ENCODE data around the gene ASTL. TPM values are rescaled to one million over a fixed set of nuclear protein-coding genes. Genes with fewer than 3 reads are reported as not detected.

ASTL gene
- total and polyA plus RNA-seq, 4 donors: 0.57 to 0.62 TPM; not detected in 2

DNA sequence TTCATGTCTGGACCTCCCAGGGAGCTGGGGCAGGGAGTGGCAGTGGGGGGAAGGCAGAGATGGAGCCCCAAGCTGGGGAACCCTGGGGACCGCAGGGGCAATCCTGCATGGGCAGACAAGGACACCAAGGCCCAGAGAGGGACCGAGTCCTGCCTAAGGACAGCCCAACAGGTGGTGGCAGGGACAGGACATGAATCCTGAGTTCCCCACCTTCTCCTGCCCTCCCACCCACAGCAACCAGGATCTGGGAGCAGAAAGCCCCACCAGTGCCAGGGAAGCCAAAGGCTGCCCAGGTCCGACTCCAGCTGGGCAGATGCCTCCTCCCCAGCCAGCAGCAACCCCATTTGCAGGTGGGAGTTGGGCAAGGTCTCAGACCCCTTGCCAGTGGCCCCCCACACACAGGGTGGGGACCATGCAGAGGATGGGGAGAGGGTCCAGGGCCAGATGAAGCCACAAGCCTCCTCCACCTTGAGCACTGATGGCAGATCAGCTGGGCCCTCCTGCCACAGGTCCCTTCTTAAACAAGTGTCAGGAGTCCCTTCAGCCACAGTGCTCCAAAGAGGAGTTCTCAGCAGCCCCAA, 28.3 kb downstream of the ASTL start:
- intact Hi-C loops (cut with DNase I): loop anchor here in 1 of 2 donors (10.0 kb wide), 1 partner anchor 105 kb away; no protein-coding TSS in a partner anchor
- peak; percentile 30 to 55 for DNase-seq

DNA sequence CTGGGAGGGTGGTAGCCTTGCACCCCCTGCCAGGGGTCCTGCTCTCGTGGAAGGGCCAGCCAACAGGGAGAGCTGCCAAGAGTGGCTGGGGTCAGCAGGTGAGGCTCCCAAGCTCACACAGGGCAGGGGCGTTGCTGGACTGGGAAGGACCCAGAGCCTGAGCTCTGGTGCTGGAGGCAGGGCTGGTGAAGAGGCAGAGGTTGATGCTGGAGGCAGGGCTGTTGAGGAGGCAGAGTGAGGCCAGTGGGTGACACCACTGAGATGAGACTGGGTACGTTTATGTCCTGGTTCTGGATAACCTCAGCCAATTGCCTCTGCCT, 29.0 kb downstream of the ASTL start:
- no peak overlapping the region for H3K27ac ChIP-seq (ENCODE audit: low read depth in 1 of 2, low read length in 2 of 2)
- H3K4me1 ChIP-seq (ENCODE audit: control insufficient read depth in 1 of 2, insufficient read depth in 2 of 2, low read length in 2 of 2): no peaks in the 10 kb centered on the region
- 31 to 49% methylated on average over 3 of the region's 3 CpGs for WGBS, 2 donors
- no peak for DNase-seq
- ATAC-seq (ENCODE audit: low FRiP score): no peak
- intact Hi-C loops (cut with DNase I): no loop called here
- H3K27me3 ChIP-seq (ENCODE audit: control insufficient read depth in 1 of 2, insufficient read depth in 2 of 2, low read length in 1 of 2): no peaks in the 10 kb centered on the region
- no peak overlapping the region for H3K4me3 ChIP-seq (ENCODE audit: low read length in 2 of 2)
- no peaks in the 10 kb centered on the region for H3K36me3 ChIP-seq (ENCODE audit: control insufficient read depth in 1 of 2, insufficient read depth in 2 of 2, low read length in 1 of 2)
- peaks cover 9% of the 10 kb centered on the region for H3K9me3 ChIP-seq (ENCODE audit: control insufficient read depth, low read length)

More for the DNA sequence above, 28.3 kb downstream of the ASTL start:
- Histone ChIP-seq H3K9me3 (ENCODE audit: control insufficient read depth, low read length) (peaks cover 9% of the 10 kb centered on the region), H3K27ac (ENCODE audit: low read depth in 1 of 2, low read length in 2 of 2) (no peak overlapping the region), H3K27me3 (ENCODE audit: control insufficient read depth in 1 of 2, insufficient read depth in 2 of 2, low read length in 1 of 2) (no peaks in the 10 kb centered on the region), H3K36me3 (ENCODE audit: control insufficient read depth in 1 of 2, insufficient read depth in 2 of 2, low read length in 1 of 2) (no peaks in the 10 kb centered on the region), H3K4me3 (ENCODE audit: low read length in 2 of 2) (no peak overlapping the region), H3K4me1 (ENCODE audit: control insufficient read depth in 1 of 2, insufficient read depth in 2 of 2, low read length in 2 of 2) (no peaks in the 10 kb centered on the region)
- 95 to 97% methylated on average over 3 of the region's 3 CpGs for WGBS, 2 donors
- ATAC-seq (ENCODE audit: low FRiP score): no peak

- Histone ChIP-seq H3K4me1 (ENCODE audit: control insufficient read depth in 1 of 2, insufficient read depth in 2 of 2, low read length in 2 of 2) (no peaks in the 10 kb centered on the region), H3K27me3 (ENCODE audit: control insufficient read depth in 1 of 2, insufficient read depth in 2 of 2, low read length in 1 of 2) (no peaks in the 10 kb centered on the region), H3K36me3 (ENCODE audit: control insufficient read depth in 1 of 2, insufficient read depth in 2 of 2, low read length in 1 of 2) (no peaks in the 10 kb centered on the region), H3K27ac (ENCODE audit: low read depth in 1 of 2, low read length in 2 of 2) (no peak overlapping the region), H3K4me3 (ENCODE audit: low read length in 2 of 2) (no peak overlapping the region), H3K9me3 (ENCODE audit: control insufficient read depth, low read length) (peaks cover 9% of the 10 kb centered on the region)
- ATAC-seq (ENCODE audit: low FRiP score) (no peak), DNase-seq (peak; percentile 54 to 65)
- WGBS, 2 donors: 30 to 39% methylated on average over 17 of the region's 17 CpGs
- intact Hi-C loops (cut with DNase I): no loop called here
Measured at GRCh38 chr2:96108541-96109360, 29.6 kb downstream of the ASTL start.

DNA sequence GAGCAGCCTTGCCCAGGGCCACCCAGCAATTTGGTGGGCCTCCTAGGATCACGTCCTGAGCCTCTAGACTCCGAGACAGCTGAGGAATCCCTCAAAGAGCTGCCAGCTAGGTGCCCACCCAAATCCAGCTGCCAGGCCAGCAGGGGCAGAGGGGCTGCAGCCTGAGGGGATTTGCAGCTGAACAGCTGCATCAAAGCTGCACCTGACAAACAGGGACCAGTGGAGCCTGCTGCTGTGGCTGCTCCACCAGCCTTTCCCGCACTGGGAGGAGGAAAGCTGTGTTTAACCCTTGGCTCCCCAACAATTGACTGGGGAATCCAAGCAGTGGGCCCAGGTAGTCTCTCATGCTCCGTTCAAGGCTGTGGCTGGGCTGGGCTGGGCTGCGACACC, 30.2 kb downstream of the ASTL start:
- no peaks in the 10 kb centered on the region for H3K27me3 ChIP-seq (ENCODE audit: control insufficient read depth in 1 of 2, insufficient read depth in 2 of 2, low read length in 1 of 2)
- no peaks in the 10 kb centered on the region for H3K36me3 ChIP-seq (ENCODE audit: control insufficient read depth in 1 of 2, insufficient read depth in 2 of 2, low read length in 1 of 2)
- peaks cover 9% of the 10 kb centered on the region for H3K9me3 ChIP-seq (ENCODE audit: control insufficient read depth, low read length)
- H3K27ac ChIP-seq (ENCODE audit: low read depth in 1 of 2, low read length in 2 of 2): no peak overlapping the region
- DNase-seq (peak; percentile 41 to 42), ATAC-seq (ENCODE audit: low FRiP score) (no peak)
- no peaks in the 10 kb centered on the region for H3K4me1 ChIP-seq (ENCODE audit: control insufficient read depth in 1 of 2, insufficient read depth in 2 of 2, low read length in 2 of 2)
- H3K4me3 ChIP-seq (ENCODE audit: low read length in 2 of 2): no peak overlapping the region
- WGBS, 2 donors: 66 to 69% methylated on average over 5 of the region's 5 CpGs
- intact Hi-C loops (cut with DNase I): no loop called here

DNA sequence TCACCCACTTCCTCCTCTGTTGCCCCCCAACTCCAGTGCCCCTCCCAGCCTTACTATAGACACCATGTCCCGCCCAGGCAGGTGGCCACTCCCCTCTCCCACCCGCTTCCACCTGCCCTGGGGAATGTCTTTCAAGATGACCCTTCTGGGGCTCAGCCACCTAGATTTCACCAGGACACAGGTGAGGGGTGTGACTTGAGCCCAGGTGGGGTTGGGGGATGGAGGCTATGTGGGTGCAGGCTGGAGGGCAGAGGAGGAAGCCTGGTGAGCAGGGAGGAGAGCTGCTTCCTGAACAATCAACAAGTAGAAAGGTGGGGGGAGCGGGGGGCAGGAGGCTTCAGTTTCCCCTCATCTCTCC, 30.6 kb downstream of the ASTL start:
- DNase-seq (peak in 1 of 2 donors; percentile 43), ATAC-seq (ENCODE audit: low FRiP score) (no peak)
- intact Hi-C loops (cut with DNase I): no loop called here
- Histone ChIP-seq H3K36me3 (ENCODE audit: control insufficient read depth in 1 of 2, insufficient read depth in 2 of 2, low read length in 1 of 2) (no peaks in the 10 kb centered on the region), H3K27ac (ENCODE audit: low read depth in 1 of 2, low read length in 2 of 2) (no peak overlapping the region), H3K9me3 (ENCODE audit: control insufficient read depth, low read length) (peaks cover 9% of the 10 kb centered on the region), H3K4me3 (ENCODE audit: low read length in 2 of 2) (no peak overlapping the region), H3K27me3 (ENCODE audit: control insufficient read depth in 1 of 2, insufficient read depth in 2 of 2, low read length in 1 of 2) (no peaks in the 10 kb centered on the region), H3K4me1 (ENCODE audit: control insufficient read depth in 1 of 2, insufficient read depth in 2 of 2, low read length in 2 of 2) (no peaks in the 10 kb centered on the region)
- WGBS, 2 donors: 92 to 94% methylated on average over 3 of the region's 3 CpGs

GRCh38 chr2:96106991-96107707, 31.2 kb downstream of the ASTL start:
- ATAC-seq (ENCODE audit: low FRiP score) (no peak), DNase-seq (peak; percentile 39 to 57)
- no peak overlapping the region for H3K4me3 ChIP-seq (ENCODE audit: low read length in 2 of 2)
- H3K27ac ChIP-seq (ENCODE audit: low read depth in 1 of 2, low read length in 2 of 2): no peak overlapping the region
- H3K36me3 ChIP-seq (ENCODE audit: control insufficient read depth in 1 of 2, insufficient read depth in 2 of 2, low read length in 1 of 2): no peaks in the 10 kb centered on the region
- intact Hi-C loops (cut with DNase I): no loop called here
- peaks cover 9% of the 10 kb centered on the region for H3K9me3 ChIP-seq (ENCODE audit: control insufficient read depth, low read length)
- 80 to 81% methylated on average over 9 of the region's 9 CpGs for WGBS, 2 donors
- H3K27me3 ChIP-seq (ENCODE audit: control insufficient read depth in 1 of 2, insufficient read depth in 2 of 2, low read length in 1 of 2): no peaks in the 10 kb centered on the region
- no peaks in the 10 kb centered on the region for H3K4me1 ChIP-seq (ENCODE audit: control insufficient read depth in 1 of 2, insufficient read depth in 2 of 2, low read length in 2 of 2)

DNA sequence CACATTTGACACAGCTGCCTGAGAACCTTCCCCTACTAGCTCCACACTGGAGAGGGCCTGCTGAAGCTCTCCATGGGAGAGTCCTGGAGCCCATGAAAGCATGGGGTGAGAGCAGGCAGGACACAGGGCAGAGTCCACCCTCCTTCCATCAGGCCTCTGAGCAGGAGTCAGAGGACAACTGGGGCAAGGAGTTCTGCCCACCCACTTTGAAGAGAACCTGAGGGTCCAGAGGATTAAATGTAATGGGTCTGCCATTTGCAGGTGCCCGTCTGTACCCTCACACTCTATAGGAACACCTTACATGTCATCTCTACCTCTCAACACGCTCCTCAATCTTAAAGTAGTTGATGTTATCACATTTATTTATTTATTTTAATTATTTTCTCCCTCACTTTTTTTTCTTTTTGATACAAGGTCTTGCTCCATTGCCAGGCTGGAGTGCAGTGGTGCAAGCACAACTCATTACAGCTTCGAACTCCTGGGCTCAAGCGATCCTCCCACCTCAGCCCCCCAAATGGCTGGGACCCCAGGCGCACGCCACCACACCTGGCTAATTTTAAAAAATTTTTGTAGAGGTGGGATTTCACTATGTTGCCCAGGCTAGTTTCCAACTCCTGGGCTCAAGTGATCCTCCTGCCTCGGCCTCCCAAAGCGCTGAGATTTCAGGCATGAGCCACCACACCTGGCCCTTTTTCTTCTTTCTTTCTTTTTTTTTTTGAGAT, 32.1 kb downstream of the ASTL start:
- DNase-seq (no peak), ATAC-seq (ENCODE audit: low FRiP score) (no peak)
- peaks cover 9% of the 10 kb centered on the region for H3K9me3 ChIP-seq (ENCODE audit: control insufficient read depth, low read length)
- H3K27ac ChIP-seq (ENCODE audit: low read depth in 1 of 2, low read length in 2 of 2): no peak overlapping the region
- H3K36me3 ChIP-seq (ENCODE audit: control insufficient read depth in 1 of 2, insufficient read depth in 2 of 2, low read length in 1 of 2): no peaks in the 10 kb centered on the region
- 97 to 99% methylated on average over 8 of the region's 8 CpGs for WGBS, 2 donors
- intact Hi-C loops (cut with DNase I): no loop called here
- no peaks in the 10 kb centered on the region for H3K27me3 ChIP-seq (ENCODE audit: control insufficient read depth in 1 of 2, insufficient read depth in 2 of 2, low read length in 1 of 2)
- no peaks in the 10 kb centered on the region for H3K4me1 ChIP-seq (ENCODE audit: control insufficient read depth in 1 of 2, insufficient read depth in 2 of 2, low read length in 2 of 2)
- no peak overlapping the region for H3K4me3 ChIP-seq (ENCODE audit: low read length in 2 of 2)

GRCh38 chr2:96105152-96105915, 33.0 kb downstream of the ASTL start:
- DNase-seq: peak in 1 of 2 donors; percentile 49
- Histone ChIP-seq H3K27me3 (ENCODE audit: control insufficient read depth in 1 of 2, insufficient read depth in 2 of 2, low read length in 1 of 2) (no peaks in the 10 kb centered on the region), H3K27ac (ENCODE audit: low read depth in 1 of 2, low read length in 2 of 2) (no peak overlapping the region), H3K9me3 (ENCODE audit: control insufficient read depth, low read length) (peaks cover 9% of the 10 kb centered on the region), H3K36me3 (ENCODE audit: control insufficient read depth in 1 of 2, insufficient read depth in 2 of 2, low read length in 1 of 2) (no peaks in the 10 kb centered on the region), H3K4me3 (ENCODE audit: low read length in 2 of 2) (no peak overlapping the region), H3K4me1 (ENCODE audit: control insufficient read depth in 1 of 2, insufficient read depth in 2 of 2, low read length in 2 of 2) (no peaks in the 10 kb centered on the region)
- no peak for ATAC-seq (ENCODE audit: low FRiP score)
- intact Hi-C loops (cut with DNase I): no loop called here
- WGBS, 2 donors: 92 to 94% methylated on average over 3 of the region's 3 CpGs

All from aorta (tissue), 5 donors.